Activated naive CD4-positive, alpha-beta T cell treated with anti-CD3 and anti-CD28 coated beads for 36 hours (primary cell): Measurements from ENCODE around the gene BBLN. TPM values are rescaled to one million over a fixed set of nuclear protein-coding genes. Genes with fewer than 3 reads are reported as not detected.

Experiments used
- CTCF ChIA-PET: fragments of 350-600 bp; sonication (Branson Sonifier 250); formaldehyde crosslinking; loops from one replicate; lab custom pipeline; 2021; ENCODE audit warnings: antibody characterized with exemption; lab: Charles Lee
- DNase-seq: peaks from one replicate; pipeline ENCODE4 v3.0.0-alpha.2; 2020
- H3K27ac Mint-ChIP-seq: one replicate; pipeline ENCODE4 v1.8.0; 2021; ENCODE audit warnings: mild to moderate bottlenecking, mixed read lengths
- H3K27me3 Mint-ChIP-seq: one replicate; pipeline ENCODE4 v1.8.0; 2021; ENCODE audit warnings: low read depth, mixed read lengths
- H3K36me3 Mint-ChIP-seq: one replicate; pipeline ENCODE4 v1.8.0; 2021; ENCODE audit warnings: low read depth, mixed read lengths
- H3K4me1 Mint-ChIP-seq: one replicate; pipeline ENCODE4 v1.8.0; 2021; ENCODE audit warnings: low read depth, mixed read lengths
- H3K4me3 Mint-ChIP-seq: one replicate; pipeline ENCODE4 v1.8.0; 2021; ENCODE audit warnings: mild to moderate bottlenecking, moderate library complexity, mixed read lengths
- H3K9me3 Mint-ChIP-seq: one replicate; pipeline ENCODE4 v1.8.0; 2021; ENCODE audit warnings: mixed read lengths
- intact Hi-C: fragments of 100-400 bp; cut with micrococcal nuclease; formaldehyde crosslinking; loops from one replicate; pipeline ENCODE4 v1.15.1; 2023
- total RNA-seq, 2 experiments: library from RNA; stranded (reverse); gene quantifications; one replicate each; pipeline ENCODE4 v1.2.3, GENCODE V29; 2021

The BBLN gene
- total RNA-seq, 2 experiments from 2014 or later, result 73.3 to 77.7 TPM

DNA sequence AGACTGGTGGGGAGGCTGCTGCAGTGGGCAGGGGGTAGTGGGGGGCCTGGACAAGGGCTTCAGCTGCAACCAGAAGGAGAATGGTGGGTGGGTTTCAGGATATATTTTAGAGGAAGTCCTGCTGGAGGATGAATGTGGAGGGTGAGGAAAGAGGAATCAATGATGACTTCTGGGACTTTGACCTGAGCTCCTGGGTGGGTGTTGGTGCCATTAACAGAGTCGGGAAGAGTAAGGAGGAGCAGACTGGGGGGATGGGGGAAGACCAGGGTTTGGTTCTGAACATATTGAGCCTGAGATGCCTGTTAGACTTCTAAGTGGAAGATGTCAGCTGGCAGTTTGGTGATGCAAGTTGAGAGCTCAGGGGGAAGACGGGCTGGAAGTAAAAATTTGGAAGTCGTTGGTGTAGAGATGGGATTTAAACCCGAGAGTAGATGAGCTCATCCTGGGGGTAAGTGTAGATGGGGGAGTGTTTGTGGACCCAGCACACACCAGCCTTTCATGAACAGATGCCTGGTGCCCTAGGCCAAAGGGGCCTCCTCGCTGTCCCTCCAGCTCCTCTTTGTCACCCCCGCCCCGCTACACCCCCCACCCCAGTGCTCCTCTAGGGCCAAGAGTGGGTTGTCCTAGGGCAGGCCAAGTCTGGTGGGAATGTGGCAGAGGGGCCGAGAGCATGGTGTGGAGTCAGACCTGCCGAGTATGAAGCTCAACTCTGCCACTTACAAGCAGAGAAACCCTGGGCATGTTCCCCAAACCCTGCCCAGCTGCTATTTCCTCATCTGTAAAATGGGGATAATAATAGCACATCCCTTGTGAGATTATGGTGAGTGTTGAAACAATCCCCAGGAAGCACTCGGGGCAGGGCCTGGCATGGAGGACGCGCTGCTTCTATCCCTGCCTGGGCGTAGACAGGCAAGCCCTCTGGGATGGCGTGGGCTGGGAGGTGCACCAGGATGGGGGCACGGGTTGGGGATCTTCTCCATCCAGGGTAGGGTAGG, 47.1 kb downstream of the BBLN start:
- intact Hi-C loops, result no loop called here
- no peaks in the 10 kb centered on the region for H3K36me3 Mint-ChIP-seq
- no peak overlapping the region for H3K4me3 Mint-ChIP-seq
- H3K9me3 Mint-ChIP-seq, result no peaks in the 10 kb centered on the region
- DNase-seq, result no peak
- peaks cover 10% of the 10 kb centered on the region for H3K27me3 Mint-ChIP-seq
- CTCF ChIA-PET, result interaction anchor here (1.5 kb wide), 1 partner anchor 16 kb away, joined by 4 read pairs; the partner anchor contains the start of gene CIZ1
- H3K4me1 Mint-ChIP-seq, result peaks cover 12% of the 10 kb centered on the region
- no peak overlapping the region for H3K27ac Mint-ChIP-seq

DNA sequence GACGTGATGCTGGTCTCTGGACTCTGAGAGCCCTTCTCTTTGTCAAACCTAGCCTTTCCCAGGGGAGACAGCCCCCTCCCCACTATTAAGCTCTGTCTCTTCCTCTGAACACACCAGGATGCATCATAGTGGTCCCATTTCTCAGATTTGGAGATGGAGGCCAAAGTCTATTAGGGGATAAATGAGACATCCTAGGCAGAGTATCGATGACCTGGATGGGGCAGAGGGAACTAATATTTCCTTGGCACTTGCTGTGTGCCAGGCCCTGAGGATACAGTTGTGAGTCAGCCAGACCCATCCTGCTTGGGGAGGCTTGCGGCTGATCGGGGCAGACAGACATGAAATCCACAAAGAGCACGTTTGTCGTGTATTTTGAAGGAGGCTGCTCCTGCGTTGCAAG, 48.3 kb downstream of the BBLN start:
- CTCF ChIA-PET, result no interaction called here
- no peaks in the 10 kb centered on the region for H3K9me3 Mint-ChIP-seq
- peaks cover 6% of the 10 kb centered on the region for H3K4me1 Mint-ChIP-seq
- DNase-seq, result no peak
- no peak overlapping the region for H3K4me3 Mint-ChIP-seq
- H3K27ac Mint-ChIP-seq, result no peak overlapping the region
- intact Hi-C loops, result no loop called here
- peaks cover 11% of the 10 kb centered on the region for H3K27me3 Mint-ChIP-seq
- H3K36me3 Mint-ChIP-seq, result no peaks in the 10 kb centered on the region

DNA sequence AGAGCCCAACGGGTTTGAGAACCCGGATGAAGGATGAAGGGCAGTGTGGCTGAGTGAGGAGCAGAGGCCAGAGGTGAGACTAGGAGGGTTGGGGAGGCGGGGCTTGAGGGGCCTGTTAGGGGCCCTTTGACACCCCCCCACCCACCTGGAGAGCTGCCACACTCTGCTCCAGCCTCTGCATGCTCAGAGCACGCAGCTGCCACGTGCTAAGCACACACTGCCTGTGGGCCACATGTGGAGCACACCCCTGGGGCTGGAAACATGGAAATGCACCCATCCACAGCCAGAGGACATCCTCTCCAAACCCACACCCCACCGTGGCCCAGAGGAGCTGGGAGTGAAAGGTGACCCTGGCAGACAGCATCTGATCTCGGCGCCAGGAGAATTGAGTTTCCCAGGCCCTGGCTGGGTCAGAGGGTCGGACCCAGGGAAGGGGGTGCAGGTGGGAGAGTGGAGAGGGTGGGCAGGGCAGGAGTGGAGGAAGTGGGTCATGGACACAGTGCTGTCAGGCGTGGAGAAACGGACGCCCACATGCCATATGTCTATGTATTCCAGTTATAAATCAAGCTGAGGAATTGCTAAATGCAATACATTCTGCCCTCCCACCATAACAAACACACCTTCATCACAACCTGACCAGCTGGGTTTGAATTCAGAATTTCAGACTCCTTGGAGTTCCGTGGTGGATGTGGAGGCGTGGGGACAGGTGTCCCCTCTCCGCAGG, 49.0 kb downstream of the BBLN start:
- CTCF ChIA-PET, result no interaction called here
- Mint-ChIP-seq H3K27ac (no peak overlapping the region), H3K4me3 (no peak overlapping the region), H3K36me3 (no peaks in the 10 kb centered on the region), H3K9me3 (no peaks in the 10 kb centered on the region), H3K27me3 (peaks cover 10% of the 10 kb centered on the region), H3K4me1 (peaks cover 2% of the 10 kb centered on the region)
- intact Hi-C loops, result no loop called here
- DNase-seq, result no peak

DNA sequence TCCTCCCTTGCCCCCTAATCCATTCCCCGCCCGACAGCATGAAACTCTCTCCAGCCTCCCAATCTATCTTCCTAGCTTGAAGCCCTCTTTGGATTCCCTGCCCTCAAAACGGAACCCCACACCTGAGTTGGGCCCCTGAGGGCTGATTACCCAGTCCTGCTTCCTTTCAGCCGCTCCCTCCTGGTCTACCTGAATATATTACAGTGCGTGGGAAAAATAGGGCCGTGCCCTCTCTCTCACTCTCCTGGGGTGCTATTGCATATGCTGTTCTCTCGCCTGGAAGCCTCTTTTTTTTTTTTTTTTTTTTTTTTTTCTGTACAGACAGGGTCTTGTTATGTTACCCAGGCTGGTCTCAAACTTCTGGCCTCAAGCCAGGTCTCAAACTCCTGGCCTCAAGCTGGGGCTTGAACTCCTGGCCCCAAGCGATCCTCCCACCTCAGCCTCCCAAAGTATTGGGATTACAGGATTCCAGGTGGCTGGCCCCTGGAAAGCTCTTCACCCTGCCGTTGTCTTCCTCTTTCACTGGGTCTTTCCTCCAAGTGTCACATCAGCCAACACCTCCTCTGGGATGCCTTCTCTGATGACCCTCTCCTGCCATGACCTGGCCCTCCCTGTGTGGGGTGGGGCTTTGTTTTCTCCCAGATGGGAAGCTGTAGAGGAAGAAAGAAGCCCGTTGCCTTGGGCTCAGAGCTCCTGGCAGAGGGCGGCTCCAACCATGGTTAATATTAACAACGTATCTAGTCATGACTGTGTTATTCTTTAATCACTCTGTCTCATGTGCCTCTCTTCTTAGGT, 51.3 kb downstream of the BBLN start:
- no peaks in the 10 kb centered on the region for H3K4me1 Mint-ChIP-seq
- DNase-seq, result no peak
- H3K9me3 Mint-ChIP-seq, result no peaks in the 10 kb centered on the region
- H3K27me3 Mint-ChIP-seq, result peaks cover 3% of the 10 kb centered on the region
- H3K27ac Mint-ChIP-seq, result no peak overlapping the region
- no peaks in the 10 kb centered on the region for H3K36me3 Mint-ChIP-seq
- intact Hi-C loops, result no loop called here
- CTCF ChIA-PET, result interaction anchor here (0.6 to 1.0 kb wide), 2 partner anchors 93 to 130 kb away, joined by 3 read pairs; no protein-coding TSS in a partner anchor
- no peak overlapping the region for H3K4me3 Mint-ChIP-seq

DNA sequence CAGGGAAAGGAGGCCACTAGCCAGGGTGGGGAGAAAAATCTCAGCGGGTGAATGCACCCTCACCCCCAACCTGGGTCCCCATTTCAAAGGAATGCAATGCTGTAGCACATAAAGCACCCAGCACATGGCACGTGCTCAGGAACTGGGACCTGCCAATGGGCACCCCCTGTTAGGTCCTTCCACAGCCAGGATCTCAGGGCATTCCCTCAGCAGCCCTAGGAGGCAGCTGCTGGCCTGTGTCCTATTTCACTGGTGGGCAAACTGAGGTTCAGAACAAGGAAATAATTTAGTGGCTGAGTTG, 51.9 kb downstream of the BBLN start:
- CTCF ChIA-PET, result interaction anchor here (0.6 to 1.0 kb wide), 2 partner anchors 94 to 129 kb away, joined by 3 read pairs; no protein-coding TSS in a partner anchor
- no peaks in the 10 kb centered on the region for H3K9me3 Mint-ChIP-seq
- intact Hi-C loops, result no loop called here

More for the DNA sequence above, 51.9 kb downstream of the BBLN start:
- Mint-ChIP-seq H3K4me1 (no peaks in the 10 kb centered on the region), H3K27me3 (peaks cover 3% of the 10 kb centered on the region), H3K27ac (no peak overlapping the region), H3K36me3 (no peaks in the 10 kb centered on the region), H3K4me3 (no peak overlapping the region)
- no peak for DNase-seq

Other genes with a start within 250 kb of the BBLN start
- 10 to 100 TPM; 22.3 to 24.6 TPM for gene ST6GALNAC4, start 243.2 kb upstream of the BBLN start, total RNA-seq
- 1 to 10 TPM; 1.1 to 1.8 TPM for gene PIP5KL1, start 229.5 kb upstream of the BBLN start, total RNA-seq
- 10 to 100 TPM; 41.6 to 43.4 TPM for gene DPM2, start 222.4 kb upstream of the BBLN start, total RNA-seq
- gene EEIG1, start 179.3 kb upstream of the BBLN start, total RNA-seq, result 10 to 100 TPM; 61.0 to 70.8 TPM
- 10 to 100 TPM; 12.3 to 12.8 TPM for gene NAIF1, start 92.9 kb upstream of the BBLN start, total RNA-seq
- 10 to 100 TPM; 12.0 to 12.7 TPM for gene SLC25A25, start 92.0 kb upstream of the BBLN start, total RNA-seq
- gene PTGES2, start 32.5 kb upstream of the BBLN start, total RNA-seq, result 10 to 100 TPM; 47.6 to 48.4 TPM
- gene LCN2, start 10.8 kb upstream of the BBLN start, total RNA-seq, result not detected
- gene CIZ1, start 31.3 kb downstream of the BBLN start, total RNA-seq, result 10 to 100 TPM; 79.5 to 82.8 TPM
- under 1 TPM; 0.07 to 0.77 TPM for gene DNM1, start 43.1 kb downstream of the BBLN start, total RNA-seq
- gene GOLGA2, start 115.7 kb downstream of the BBLN start, total RNA-seq, result 10 to 100 TPM; 33.3 to 34.4 TPM
- 10 to 100 TPM; 13.3 to 15.5 TPM for gene SWI5, start 116.0 kb downstream of the BBLN start, total RNA-seq
- 10 to 100 TPM; 28.0 to 29.4 TPM for gene TRUB2, start 162.2 kb downstream of the BBLN start, total RNA-seq
- gene COQ4, start 162.6 kb downstream of the BBLN start, total RNA-seq, result 10 to 100 TPM; 27.8 to 29.6 TPM
- 1 to 10 TPM; 5.7 to 6.8 TPM for gene SLC27A4, start 180.3 kb downstream of the BBLN start, total RNA-seq
- gene URM1, start 211.1 kb downstream of the BBLN start, total RNA-seq, result 10 to 100 TPM; 44.4 to 45.2 TPM